Naive thymus-derived CD8-positive, alpha-beta T cell (primary cell): ENCODE results near the gene FN3KRP. TPM values are rescaled to one million over a fixed set of nuclear protein-coding genes. Genes with fewer than 3 reads are reported as not detected.

Experiments used
- ATAC-seq, 2 donors: fragments of 150-1000 bp; cut with Tn5 transposase in 1 of 2; sonication (Bioruptor Pico), chemical (Tn5 transposase) in 1 of 2; 1 replicate in 1 of 2; 2 replicates in 1 of 2; pipeline ENCODE4 v1.10.0; 2021; ENCODE audit warnings: mild to moderate bottlenecking in 2 of 2, moderate library complexity in 2 of 2
- POLR2A ChIA-PET: fragments of 350-600 bp; sonication (Branson Sonifier 250); formaldehyde crosslinking; loops from one replicate; lab custom pipeline; 2021; ENCODE audit warnings: antibody characterized with exemption; lab: Charles Lee
- DNase-seq, 10 donors: peaks; one replicate each; pipeline versions ENCODE4 v3.0.0 to v3.0.0-alpha.2; 2020 to 2022
- H3K27ac Mint-ChIP-seq, 10 donors: one replicate each; pipeline ENCODE4 v1.8.0; 2020 to 2022; ENCODE audit warnings: mild to moderate bottlenecking in 10 of 10, mixed read lengths in 10 of 10, moderate library complexity in 4 of 10, inconsistent platforms in 1 of 10
- H3K27me3 Mint-ChIP-seq, 5 donors: one replicate each; pipeline ENCODE4 v1.8.0; 2021 to 2022; ENCODE audit warnings: mixed read lengths in 5 of 5
- H3K36me3 Mint-ChIP-seq, 3 donors: one replicate each; pipeline ENCODE4 v1.8.0; 2020 to 2022; ENCODE audit warnings: mixed read lengths in 3 of 3, mild to moderate bottlenecking in 2 of 3, inconsistent platforms in 1 of 3
- H3K4me1 Mint-ChIP-seq, 4 donors: one replicate each; pipeline ENCODE4 v1.8.0; 2021 to 2022; ENCODE audit warnings: mixed read lengths in 4 of 4
- H3K4me3 Mint-ChIP-seq, 10 donors: one replicate each; pipeline ENCODE4 v1.8.0; 2020 to 2022; ENCODE audit warnings: mild to moderate bottlenecking in 10 of 10, mixed read lengths in 10 of 10, moderate library complexity in 6 of 10, inconsistent platforms in 1 of 10
- H3K9me3 Mint-ChIP-seq, 9 donors: one replicate each; pipeline ENCODE4 v1.8.0; 2020 to 2022; ENCODE audit warnings: mixed read lengths in 9 of 9, mild to moderate bottlenecking in 3 of 9, inconsistent platforms in 1 of 9, moderate library complexity in 1 of 9
- polyA plus RNA-seq, 3 donors: library from polyadenylated mRNA; unstranded; fragments of 300-500 nt; fragmentation: Illumina TruSeq; gene quantifications; one replicate each; pipeline ENCODE4 v1.2.3, GENCODE V29; 2021
- total RNA-seq, 8 experiments: library from RNA in 2 of 8; stranded (reverse) in 2 of 8; gene quantifications; one replicate each; pipeline ENCODE4 v1.2.3 and lab custom pipeline; 2021 to 2026

The FN3KRP gene
- 10 to 100 TPM; 42.8 to 43.6 TPM for total RNA-seq
- polyA plus RNA-seq, result 10 to 100 TPM; 28.6 to 46.2 (median 33.9) TPM
- 13.8 to 46.7 (median 27.9) reads per million in 6 experiments for total RNA-seq (lab: John Stamatoyannopoulos, UW)

GRCh38 chr17:82716203-82717010, at the start of gene FN3KRP:
Gene FN3KRP (plus strand): TSS chr17:82716706. CDS start chr17:82716756, 50 bp downstream.
- H3K9me3 Mint-ChIP-seq, result no peaks in the 10 kb centered on the region
- peaks cover 7 to 25% (median 24%) of the 10 kb centered on the region in 4 donors for H3K4me1 Mint-ChIP-seq
- peaks cover 0 to 20% (median 2%) of the 10 kb centered on the region in 3 donors for H3K36me3 Mint-ChIP-seq
- H3K4me3 Mint-ChIP-seq, result peak within 1 kb of the TSS; percentile 89 to 99 (median 95)
- ATAC-seq (peak; percentile 92), DNase-seq (peak; percentile 80 to 97 (median 86))
- H3K27ac Mint-ChIP-seq, result peak within 1 kb of the TSS; percentile 38 to 95 (median 93)
- H3K27me3 Mint-ChIP-seq, result no peaks in the 10 kb centered on the region
- POLR2A ChIA-PET, result interaction anchor here (0.5 to 3.2 kb wide), 6 partner anchors 19 to 201 kb away, joined by 3 to 20 read pairs (median 3); partner anchors contain the start of genes FN3K and RAB40B

GRCh38 chr17:82666931-82667667, 49.4 kb upstream of the FN3KRP start:
- Mint-ChIP-seq H3K27ac (peak overlapping the region in 2 of 10 donors; percentile 72 to 80), H3K4me3 (no peak overlapping the region), H3K4me1 (peaks cover 5 to 14% (median 10%) of the 10 kb centered on the region in 4 donors), H3K36me3 (no peaks in the 10 kb centered on the region), H3K27me3 (no peaks in the 10 kb centered on the region), H3K9me3 (no peaks in the 10 kb centered on the region)
- POLR2A ChIA-PET, result no interaction called here
- DNase-seq, result no peak
- ATAC-seq, result no peak

- POLR2A ChIA-PET, result no interaction called here
- H3K36me3 Mint-ChIP-seq, result no peaks in the 10 kb centered on the region
- H3K27ac Mint-ChIP-seq, result peak overlapping the region in 2 of 10 donors; percentile 72 to 80
- ATAC-seq (no peak), DNase-seq (no peak)
- peaks cover 5 to 14% (median 10%) of the 10 kb centered on the region in 4 donors for H3K4me1 Mint-ChIP-seq
- H3K4me3 Mint-ChIP-seq, result no peak overlapping the region
- H3K9me3 Mint-ChIP-seq, result no peaks in the 10 kb centered on the region
- H3K27me3 Mint-ChIP-seq, result no peaks in the 10 kb centered on the region
These were observed 48.9 kb upstream of the FN3KRP start for GRCh38 chr17:82667668-82668000.

- no peak for ATAC-seq
These were observed 48.4 kb upstream of the FN3KRP start for GRCh38 chr17:82668024-82668630.

GRCh38 chr17:82668631-82669099, 47.8 kb upstream of the FN3KRP start:
- Mint-ChIP-seq H3K36me3 (no peaks in the 10 kb centered on the region), H3K4me1 (peaks cover 5 to 14% (median 10%) of the 10 kb centered on the region in 4 donors), H3K27me3 (no peaks in the 10 kb centered on the region), H3K4me3 (peak overlapping the region in 6 of 10 donors; percentile 20 to 67 (median 37)), H3K9me3 (no peaks in the 10 kb centered on the region), H3K27ac (peak overlapping the region in 3 of 10 donors; percentile 57 to 75 (median 61))
- DNase-seq (peak in 7 of 10 donors; percentile 21 to 73 (median 34)), ATAC-seq (peak; percentile 88 to 99)
- POLR2A ChIA-PET, result interaction anchor here (0.6 kb wide), 1 partner anchor 13 kb away, joined by 3 read pairs; no protein-coding TSS in a partner anchor

More at GRCh38 chr17:82668024-82668630, 48.4 kb upstream of the FN3KRP start:
- H3K9me3 Mint-ChIP-seq, result no peaks in the 10 kb centered on the region
- POLR2A ChIA-PET, result interaction anchor here (0.6 kb wide), 1 partner anchor 13 kb away, joined by 3 read pairs; no protein-coding TSS in a partner anchor
- H3K36me3 Mint-ChIP-seq, result no peaks in the 10 kb centered on the region
- peaks cover 5 to 14% (median 10%) of the 10 kb centered on the region in 4 donors for H3K4me1 Mint-ChIP-seq
- H3K27me3 Mint-ChIP-seq, result no peaks in the 10 kb centered on the region
- DNase-seq, result no peak
- peak overlapping the region in 2 of 10 donors; percentile 61 to 75 for H3K27ac Mint-ChIP-seq
- no peak overlapping the region for H3K4me3 Mint-ChIP-seq

- H3K4me3 Mint-ChIP-seq, result no peak overlapping the region
- no peaks in the 10 kb centered on the region for H3K27me3 Mint-ChIP-seq
- peaks cover 5 to 14% (median 10%) of the 10 kb centered on the region in 4 donors for H3K4me1 Mint-ChIP-seq
- DNase-seq (no peak), ATAC-seq (no peak)
- POLR2A ChIA-PET, result interaction anchor here (0.7 kb wide), 1 partner anchor 101 kb away, joined by 4 read pairs; no protein-coding TSS in a partner anchor
- no peaks in the 10 kb centered on the region for H3K36me3 Mint-ChIP-seq
- H3K27ac Mint-ChIP-seq, result peak overlapping the region in 2 of 10 donors; percentile 7 to 16
- no peaks in the 10 kb centered on the region for H3K9me3 Mint-ChIP-seq
These were observed 45.6 kb upstream of the FN3KRP start for GRCh38 chr17:82670661-82671450.

GRCh38 chr17:82674656-82675475, 41.6 kb upstream of the FN3KRP start:
- H3K4me3 Mint-ChIP-seq, result no peak overlapping the region
- peaks cover 0 to 2% (median 0%) of the 10 kb centered on the region in 9 donors for H3K9me3 Mint-ChIP-seq
- POLR2A ChIA-PET, result no interaction called here
- peaks cover 0 to 2% (median 0%) of the 10 kb centered on the region in 3 donors for H3K36me3 Mint-ChIP-seq
- H3K27me3 Mint-ChIP-seq, result no peaks in the 10 kb centered on the region
- DNase-seq (no peak), ATAC-seq (no peak)
- H3K4me1 Mint-ChIP-seq, result peaks cover 0 to 8% (median 5%) of the 10 kb centered on the region in 4 donors
- H3K27ac Mint-ChIP-seq, result no peak overlapping the region

- Mint-ChIP-seq H3K9me3 (peaks cover 0 to 2% (median 0%) of the 10 kb centered on the region in 9 donors), H3K27ac (no peak overlapping the region), H3K4me1 (peaks cover 0 to 8% (median 5%) of the 10 kb centered on the region in 4 donors), H3K27me3 (no peaks in the 10 kb centered on the region), H3K4me3 (no peak overlapping the region), H3K36me3 (peaks cover 0 to 2% (median 0%) of the 10 kb centered on the region in 3 donors)
- DNase-seq (no peak), ATAC-seq (no peak)
- POLR2A ChIA-PET, result interaction anchor here (0.5 kb wide), 1 partner anchor 25 kb away, joined by 3 read pairs; no protein-coding TSS in a partner anchor
These were observed 40.8 kb upstream of the FN3KRP start for GRCh38 chr17:82675476-82676245.

- no peak for ATAC-seq
- Mint-ChIP-seq H3K36me3 (peaks cover 0 to 10% (median 7%) of the 10 kb centered on the region in 3 donors), H3K4me3 (no peak overlapping the region), H3K27ac (no peak overlapping the region), H3K4me1 (peaks cover 0 to 2% (median 0%) of the 10 kb centered on the region in 4 donors), H3K9me3 (peaks cover 0 to 14% (median 7%) of the 10 kb centered on the region in 9 donors), H3K27me3 (no peaks in the 10 kb centered on the region)
- DNase-seq, result no peak
- POLR2A ChIA-PET, result no interaction called here
These were observed 39.1 kb upstream of the FN3KRP start for GRCh38 chr17:82677353-82677925.
